ENCODE data around the gene TBC1D1.

The TBC1D1 gene

GRCh38 chr4:37884855-37885487, 5.9 kb upstream of the TBC1D1 start:
- in situ Hi-C loops (cut with HindIII; ENCODE audit: low sequenced_read_pairs), result no loop called here

- in situ Hi-C loops (cut with HindIII; ENCODE audit: low sequenced_read_pairs), result no loop called here
These were observed 5.4 kb upstream of the TBC1D1 start for GRCh38 chr4:37885496-37885895.

GRCh38 chr4:37889849-37890800, 759 bp upstream of the TBC1D1 start:
- in situ Hi-C loops (cut with HindIII; ENCODE audit: low sequenced_read_pairs), result no loop called here

GRCh38 chr4:37891260-37892159, 626 bp downstream of the TBC1D1 start:
- in situ Hi-C loops (cut with HindIII; ENCODE audit: low sequenced_read_pairs), result no loop called here

- in situ Hi-C loops (cut with HindIII; ENCODE audit: low sequenced_read_pairs), result no loop called here
These were observed 1.8 kb downstream of the TBC1D1 start for GRCh38 chr4:37892641-37893040.

- in situ Hi-C loops (cut with HindIII; ENCODE audit: low sequenced_read_pairs), result no loop called here
These were observed 2.3 kb downstream of the TBC1D1 start for GRCh38 chr4:37893164-37893563.

GRCh38 chr4:37895271-37895670, 4.4 kb downstream of the TBC1D1 start:
- in situ Hi-C loops (cut with HindIII; ENCODE audit: low sequenced_read_pairs), result no loop called here

GRCh38 chr4:37896206-37896860, 5.4 kb downstream of the TBC1D1 start:
- in situ Hi-C loops (cut with HindIII; ENCODE audit: low sequenced_read_pairs), result no loop called here

GRCh38 chr4:37902212-37902611, 11.3 kb downstream of the TBC1D1 start:
- in situ Hi-C loops (cut with HindIII; ENCODE audit: low sequenced_read_pairs), result no loop called here

- in situ Hi-C loops (cut with HindIII; ENCODE audit: low sequenced_read_pairs), result no loop called here
These were observed 12.1 kb downstream of the TBC1D1 start for GRCh38 chr4:37902738-37903693.

- in situ Hi-C loops (cut with HindIII; ENCODE audit: low sequenced_read_pairs), result no loop called here
These were observed 13.0 kb downstream of the TBC1D1 start for GRCh38 chr4:37903901-37904300.

GRCh38 chr4:37904824-37905223, 13.9 kb downstream of the TBC1D1 start:
- in situ Hi-C loops (cut with HindIII; ENCODE audit: low sequenced_read_pairs), result no loop called here

- in situ Hi-C loops (cut with HindIII; ENCODE audit: low sequenced_read_pairs), result no loop called here
These were observed 14.8 kb downstream of the TBC1D1 start for GRCh38 chr4:37905533-37906169.

- in situ Hi-C loops (cut with HindIII; ENCODE audit: low sequenced_read_pairs), result no loop called here
These were observed 17.8 kb downstream of the TBC1D1 start for GRCh38 chr4:37908488-37909331.

- in situ Hi-C loops (cut with HindIII; ENCODE audit: low sequenced_read_pairs), result no loop called here
These were observed 18.6 kb downstream of the TBC1D1 start for GRCh38 chr4:37909332-37910090.

GRCh38 chr4:37910091-37910486, 19.2 kb downstream of the TBC1D1 start:
- in situ Hi-C loops (cut with HindIII; ENCODE audit: low sequenced_read_pairs), result no loop called here

GRCh38 chr4:37914539-37914938, 23.7 kb downstream of the TBC1D1 start:
- in situ Hi-C loops (cut with HindIII; ENCODE audit: low sequenced_read_pairs), result no loop called here
